Measurements from ENCODE around the gene CUL5. TPM values are rescaled to one million over a fixed set of nuclear protein-coding genes. Genes with fewer than 3 reads are reported as not detected.
"Not testable (repeated sequence)": the region's sequence is repeated elsewhere in the genome, so short reads cannot be mapped to it uniquely, and the experiment has no call there.

Gene CUL5
- total RNA-seq, 1 donor from 2014 or later = 33.7 TPM

GRCh38 chr11:108132993-108133538 is 124.4 kb downstream of the CUL5 start:
- H3K9me3 Mint-ChIP-seq; DNase-seq (ENCODE audit: low spot score); intact Hi-C loops (cut with micrococcal nuclease); H3K27me3 Mint-ChIP-seq (ENCODE audit: low read depth); H3K27ac Mint-ChIP-seq; H3K4me3 Mint-ChIP-seq (ENCODE audit: low read depth): not testable (repeated sequence)
- Mint-ChIP-seq H3K36me3 (ENCODE audit: low read depth) (peaks cover 39% of the 10 kb centered on the region), H3K4me1 (ENCODE audit: low read depth) (peaks cover 20% of the 10 kb centered on the region)

GRCh38 chr11:108135845-108136544 is 127.3 kb downstream of the CUL5 start:
- peaks cover 20% of the 10 kb centered on the region for H3K4me1 Mint-ChIP-seq (ENCODE audit: low read depth)
- DNase-seq (ENCODE audit: low spot score) = no peak
- H3K27me3 Mint-ChIP-seq (ENCODE audit: low read depth) = no peaks in the 10 kb centered on the region
- H3K36me3 Mint-ChIP-seq (ENCODE audit: low read depth) = peaks cover 47% of the 10 kb centered on the region
- H3K4me3 Mint-ChIP-seq (ENCODE audit: low read depth) = no peak overlapping the region
- intact Hi-C loops (cut with micrococcal nuclease) = loop anchor here (1.0 to 5.0 kb wide), 5 partner anchors 15 to 513 kb away; partner anchors contain the start of genes ACAT1 and C11orf65
- H3K27ac Mint-ChIP-seq = peak overlapping the region; percentile 79
- H3K9me3 Mint-ChIP-seq = no peaks in the 10 kb centered on the region

GRCh38 chr11:108137212-108137611 is 128.5 kb downstream of the CUL5 start:
- Mint-ChIP-seq H3K9me3 (no peaks in the 10 kb centered on the region), H3K27ac (peak overlapping the region; percentile 83), H3K27me3 (ENCODE audit: low read depth) (no peaks in the 10 kb centered on the region), H3K4me3 (ENCODE audit: low read depth) (no peak overlapping the region), H3K36me3 (ENCODE audit: low read depth) (peaks cover 55% of the 10 kb centered on the region), H3K4me1 (ENCODE audit: low read depth) (peaks cover 20% of the 10 kb centered on the region)
- intact Hi-C loops (cut with micrococcal nuclease) = loop anchor here (2.0 to 5.0 kb wide), 3 partner anchors 60 to 512 kb away; partner anchors contain the start of gene C11orf65
- DNase-seq (ENCODE audit: low spot score) = no peak

- no peak for DNase-seq (ENCODE audit: low spot score)
- intact Hi-C loops (cut with micrococcal nuclease) = no loop called here
- H3K27me3 Mint-ChIP-seq (ENCODE audit: low read depth) = no peaks in the 10 kb centered on the region
- H3K4me1 Mint-ChIP-seq (ENCODE audit: low read depth) = peaks cover 12% of the 10 kb centered on the region
- peaks cover 69% of the 10 kb centered on the region for H3K36me3 Mint-ChIP-seq (ENCODE audit: low read depth)
- no peak overlapping the region for H3K27ac Mint-ChIP-seq
- H3K9me3 Mint-ChIP-seq = no peaks in the 10 kb centered on the region
- no peak overlapping the region for H3K4me3 Mint-ChIP-seq (ENCODE audit: low read depth)
Measured at GRCh38 chr11:108142304-108142703, 133.6 kb downstream of the CUL5 start.

GRCh38 chr11:108144615-108145014 is 135.9 kb downstream of the CUL5 start:
- Mint-ChIP-seq H3K4me1 (ENCODE audit: low read depth) (peaks cover 11% of the 10 kb centered on the region), H3K27ac (no peak overlapping the region), H3K36me3 (ENCODE audit: low read depth) (peaks cover 82% of the 10 kb centered on the region), H3K9me3 (no peaks in the 10 kb centered on the region), H3K27me3 (ENCODE audit: low read depth) (no peaks in the 10 kb centered on the region), H3K4me3 (ENCODE audit: low read depth) (no peak overlapping the region)
- intact Hi-C loops (cut with micrococcal nuclease) = no loop called here
- DNase-seq (ENCODE audit: low spot score) = no peak

GRCh38 chr11:108147150-108147549 is 138.5 kb downstream of the CUL5 start:
- H3K4me3 Mint-ChIP-seq (ENCODE audit: low read depth) = no peak overlapping the region
- H3K36me3 Mint-ChIP-seq (ENCODE audit: low read depth) = peaks cover 84% of the 10 kb centered on the region
- H3K27ac Mint-ChIP-seq = no peak overlapping the region
- peaks cover 11% of the 10 kb centered on the region for H3K4me1 Mint-ChIP-seq (ENCODE audit: low read depth)
- intact Hi-C loops (cut with micrococcal nuclease) = no loop called here
- no peak for DNase-seq (ENCODE audit: low spot score)
- H3K27me3 Mint-ChIP-seq (ENCODE audit: low read depth) = no peaks in the 10 kb centered on the region
- no peaks in the 10 kb centered on the region for H3K9me3 Mint-ChIP-seq

GRCh38 chr11:108148556-108148955 is 139.9 kb downstream of the CUL5 start:
- H3K4me1 Mint-ChIP-seq (ENCODE audit: low read depth) = peaks cover 11% of the 10 kb centered on the region
- H3K9me3 Mint-ChIP-seq = no peaks in the 10 kb centered on the region
- DNase-seq (ENCODE audit: low spot score) = no peak
- intact Hi-C loops (cut with micrococcal nuclease) = no loop called here
- no peak overlapping the region for H3K4me3 Mint-ChIP-seq (ENCODE audit: low read depth)
- H3K36me3 Mint-ChIP-seq (ENCODE audit: low read depth) = peaks cover 77% of the 10 kb centered on the region
- H3K27ac Mint-ChIP-seq = peak overlapping the region; percentile 17
- H3K27me3 Mint-ChIP-seq (ENCODE audit: low read depth) = no peaks in the 10 kb centered on the region

- no peaks in the 10 kb centered on the region for H3K4me1 Mint-ChIP-seq (ENCODE audit: low read depth)
- no peak for DNase-seq (ENCODE audit: low spot score)
- intact Hi-C loops (cut with micrococcal nuclease) = loop anchor here (5.0 kb wide), 1 partner anchor 38 kb away; no protein-coding TSS in a partner anchor
- no peak overlapping the region for H3K4me3 Mint-ChIP-seq (ENCODE audit: low read depth)
- no peaks in the 10 kb centered on the region for H3K27me3 Mint-ChIP-seq (ENCODE audit: low read depth)
- H3K9me3 Mint-ChIP-seq = no peaks in the 10 kb centered on the region
- H3K27ac Mint-ChIP-seq = no peak overlapping the region
- peaks cover 63% of the 10 kb centered on the region for H3K36me3 Mint-ChIP-seq (ENCODE audit: low read depth)
Measured at GRCh38 chr11:108154591-108154990, 145.9 kb downstream of the CUL5 start.

Other genes starting within 250 kb of the CUL5 start
- gene SLC35F2, start 150.1 kb upstream of the CUL5 start, total RNA-seq = 28.0 and 29.8 TPM in 2 replicates
- gene RAB39A, start 80.5 kb upstream of the CUL5 start, total RNA-seq = not detected in 2 replicates
- gene ACAT1, start 112.7 kb downstream of the CUL5 start, total RNA-seq = 66.8 and 76.6 TPM in 2 replicates
- gene NPAT, start 213.7 kb downstream of the CUL5 start, total RNA-seq = 25.6 and 28.5 TPM in 2 replicates
- 34.1 and 34.7 TPM in 2 replicates for gene ATM, start 214.2 kb downstream of the CUL5 start, total RNA-seq

Data from activated T-helper 2 cell treated with anti-CD3 and anti-CD28 coated beads, Interferon-gamma antibody, Interleukin-2, Interleukin-4, amounts not matched to agents 10 μg/mL and 5 μg/mL and 100 μg/mL, durations not matched to agents 14 hours and 24 hours and 36 hours (primary cell).